A549 treated with AZD9567 at 1 μM for 4 hours (cell line): Measurements from ENCODE around the gene PDCD6IP. TPM values are rescaled to one million over a fixed set of nuclear protein-coding genes. Genes with fewer than 3 reads are reported as not detected.

Experiments
- total RNA-seq: library from RNA; stranded (reverse); fragments of 200-300 nt; extraction: Qiagen RNA extraction; gene quantifications from 5 replicates; pipeline ENCODE4 v1.2.3, GENCODE V29; 2022; ENCODE audit not compliant: insufficient read depth

Gene PDCD6IP
- total RNA-seq = 146 to 176 TPM (median 169 TPM) in 5 replicates

GRCh38 chr3:33798418-33799201 lies at the start of gene PDCD6IP:
Gene PDCD6IP, plus strand, starts transcription at chr3:33798630. Its CDS starts 99 bp downstream, at chr3:33798729.

Other genes starting within 250 kb of the PDCD6IP start
- gene CLASP2, start 80.4 kb upstream of the PDCD6IP start, total RNA-seq = 16.3 to 18.6 TPM (median 17.9 TPM) in 5 replicates